Measurements from ENCODE around the gene POLN. TPM values are rescaled to one million over a fixed set of nuclear protein-coding genes. Genes with fewer than 3 reads are reported as not detected.

Gene POLN
- total RNA-seq, 4 donors from 2014 or later = 0.91 to 8.0 (median 1.2) TPM

GRCh38 chr4:2194496-2194895 is 47.4 kb downstream of the POLN start:
- Histone ChIP-seq H3K27ac (no peak overlapping the region), H3K36me3 (peaks cover 17% of the 10 kb centered on the region), H3K27me3 (no peaks in the 10 kb centered on the region), H3K4me1 (no peaks in the 10 kb centered on the region), H3K4me3 (no peak overlapping the region), H3K9me3 (no peaks in the 10 kb centered on the region)
- WGBS = 91% methylated on average over 4 of the region's 4 CpGs
- no peak for DNase-seq (ENCODE audit: low spot score in 2 of 2)
- TF ChIP-seq POLR2AphosphoS5 (IDR thresholded peaks at IDR 0.05) (no peak), CTCF (IDR thresholded peaks at IDR 0.05) (no peak), EP300 (IDR thresholded peaks at IDR 0.05) (no peak), POLR2A (IDR thresholded peaks at IDR 0.05) (no peak)

GRCh38 chr4:2193326-2193725 is 48.6 kb downstream of the POLN start:
- H3K9me3 ChIP-seq = no peaks in the 10 kb centered on the region
- 91% methylated on average over 7 of the region's 7 CpGs for WGBS
- no peak overlapping the region for H3K4me3 ChIP-seq
- H3K27me3 ChIP-seq = no peaks in the 10 kb centered on the region
- H3K36me3 ChIP-seq = peaks cover 14% of the 10 kb centered on the region
- no peaks in the 10 kb centered on the region for H3K4me1 ChIP-seq
- no peak for TF ChIP-seq EP300 (IDR thresholded peaks at IDR 0.05)
- TF ChIP-seq POLR2AphosphoS5 (IDR thresholded peaks at IDR 0.05) = no peak
- TF ChIP-seq POLR2A (IDR thresholded peaks at IDR 0.05) = no peak
- no peak for TF ChIP-seq CTCF (IDR thresholded peaks at IDR 0.05)
- DNase-seq (ENCODE audit: low spot score in 2 of 2) = no peak
- no peak overlapping the region for H3K27ac ChIP-seq

- H3K9me3 ChIP-seq = no peaks in the 10 kb centered on the region
- H3K36me3 ChIP-seq = no peaks in the 10 kb centered on the region
- no peaks in the 10 kb centered on the region for H3K27me3 ChIP-seq
- no peak overlapping the region for H3K27ac ChIP-seq
- TF ChIP-seq EP300 (IDR thresholded peaks at IDR 0.05) (no peak), POLR2AphosphoS5 (IDR thresholded peaks at IDR 0.05) (no peak), POLR2A (IDR thresholded peaks at IDR 0.05) (no peak), CTCF (IDR thresholded peaks at IDR 0.05) (no peak)
- no peak for DNase-seq (ENCODE audit: low spot score in 2 of 2)
- no peaks in the 10 kb centered on the region for H3K4me1 ChIP-seq
- no peak overlapping the region for H3K4me3 ChIP-seq
Measured at GRCh38 chr4:2186865-2187172, 55.1 kb downstream of the POLN start.

- 61% methylated on average over 9 of the region's 9 CpGs for WGBS
- no peaks in the 10 kb centered on the region for H3K9me3 ChIP-seq
- no peak for DNase-seq (ENCODE audit: low spot score in 2 of 2)
- TF ChIP-seq POLR2AphosphoS5 (IDR thresholded peaks at IDR 0.05) (no peak), POLR2A (IDR thresholded peaks at IDR 0.05) (no peak), EP300 (IDR thresholded peaks at IDR 0.05) (no peak), CTCF (IDR thresholded peaks at IDR 0.05) (no peak)
- no peaks in the 10 kb centered on the region for H3K4me1 ChIP-seq
- no peak overlapping the region for H3K4me3 ChIP-seq
- no peaks in the 10 kb centered on the region for H3K27me3 ChIP-seq
- H3K36me3 ChIP-seq = no peaks in the 10 kb centered on the region
- H3K27ac ChIP-seq = no peak overlapping the region
Measured at GRCh38 chr4:2186133-2186864, 55.6 kb downstream of the POLN start.

- Histone ChIP-seq H3K9me3 (no peaks in the 10 kb centered on the region), H3K4me1 (no peaks in the 10 kb centered on the region), H3K27me3 (no peaks in the 10 kb centered on the region), H3K4me3 (no peak overlapping the region), H3K27ac (no peak overlapping the region), H3K36me3 (no peaks in the 10 kb centered on the region)
- TF ChIP-seq POLR2AphosphoS5 (IDR thresholded peaks at IDR 0.05) (no peak), CTCF (IDR thresholded peaks at IDR 0.05) (no peak), POLR2A (IDR thresholded peaks at IDR 0.05) (no peak)
- no peak for DNase-seq (ENCODE audit: low spot score in 2 of 2)
Measured at GRCh38 chr4:2183394-2183793, 58.5 kb downstream of the POLN start.
